OCI-LY7 (cell line): ENCODE results near the gene MAP1A. TPM values are rescaled to one million over a fixed set of nuclear protein-coding genes. Genes with fewer than 3 reads are reported as not detected.

Experiments
- BruUV-seq: library from RNA; stranded (reverse); fragments of 400-500 nt; replicated peaks from 2 replicates; lab custom pipeline; 2021; lab: Mats Ljungman, UMichigan
- CTCF ChIA-PET: fragments of 300-600 bp; sonication (Branson Sonifier 250); formaldehyde crosslinking; loops from one replicate; lab custom pipeline; 2022; ENCODE audit warnings: antibody characterized with exemption; ENCODE audit not compliant: unreplicated experiment; lab: Charles Lee
- POLR2A ChIA-PET: fragments of 300-600 bp; sonication (Branson Sonifier 250); formaldehyde crosslinking; loops from one replicate; lab custom pipeline; 2022; ENCODE audit warnings: antibody characterized with exemption; lab: Charles Lee
- DNase-seq: peaks from one replicate; pipeline ENCODE4 v3.0.0-alpha.2; 2015; ENCODE audit warnings: low spot score
- H2AFZ ChIP-seq: fragments of 200-600 bp; sonication (generic), shearing (Covaris generic); 2 replicates; pipeline ENCODE4 v1.6.1; 2014; ENCODE audit warnings: mild to moderate bottlenecking, antibody characterized with exemption, low read length, moderate library complexity
- H3K27ac ChIP-seq: fragments of 200-600 bp; sonication (generic); 2 replicates; pipeline ENCODE4 v1.5.1; 2014; ENCODE audit warnings: mixed run types, low read depth, mild to moderate bottlenecking, moderate library complexity, low read length, inconsistent platforms; ENCODE audit not compliant: poor library complexity, severe bottlenecking
- H3K36me3 ChIP-seq: fragments of 200-600 bp; sonication (generic); 2 replicates; pipeline ENCODE4 v1.6.1; 2014; ENCODE audit warnings: mild to moderate bottlenecking, antibody characterized with exemption, low read length, moderate library complexity, mixed read lengths; ENCODE audit not compliant: insufficient read depth
- H3K4me1 ChIP-seq: fragments of 200-600 bp; sonication (generic); 2 replicates; pipeline ENCODE4 v1.5.1; 2014; ENCODE audit warnings: mild to moderate bottlenecking, low read length; ENCODE audit not compliant: insufficient read depth, poor library complexity, severe bottlenecking
- H3K4me2 ChIP-seq: fragments of 200-600 bp; sonication (generic); 2 replicates; pipeline ENCODE4 v1.6.1; 2014; ENCODE audit warnings: mild to moderate bottlenecking, low read length
- H3K4me3 ChIP-seq: fragments of 200-600 bp; sonication (generic); 2 replicates; pipeline ENCODE4 v1.5.1; 2014; ENCODE audit warnings: mild to moderate bottlenecking, low read depth, low read length; ENCODE audit not compliant: poor library complexity, severe bottlenecking
- H3K79me2 ChIP-seq: fragments of 200-600 bp; sonication (generic); 2 replicates; pipeline ENCODE4 v1.6.1; 2016; ENCODE audit warnings: low read depth, mild to moderate bottlenecking, low read length, moderate library complexity, mixed read lengths; ENCODE audit not compliant: insufficient read depth
- H3K9me2 ChIP-seq: fragments of 200-600 bp; sonication (generic); 2 replicates; pipeline ENCODE4 v1.6.1; 2016; ENCODE audit warnings: mild to moderate bottlenecking, low read length, mixed read lengths; ENCODE audit not compliant: insufficient read depth
- H3K9me3 ChIP-seq: fragments of 200-600 bp; sonication (generic); 2 replicates; pipeline ENCODE4 v1.6.1; 2014; ENCODE audit warnings: mild to moderate bottlenecking, mixed run types, low read length, mixed read lengths
- H4K20me1 ChIP-seq: fragments of 200-600 bp; sonication (generic); 2 replicates; pipeline ENCODE4 v1.6.1; 2014; ENCODE audit warnings: mild to moderate bottlenecking, antibody characterized with exemption, low read length, moderate library complexity, mixed read lengths; ENCODE audit not compliant: insufficient read depth
- CTCF ChIP-seq: fragments of 200-600 bp; sonication (generic); conservative IDR thresholded peaks from 2 replicates; pipeline ENCODE4 v1.5.1; 2014; ENCODE audit warnings: mild to moderate bottlenecking, antibody characterized with exemption, low read length, moderate library complexity, mixed read lengths
- EZH2phosphoT487 ChIP-seq: fragments of 200-600 bp; sonication (generic); IDR thresholded peaks from 2 replicates; pipeline ENCODE4 v1.6.1; 2018; ENCODE audit warnings: low read depth, borderline replicate concordance, mild to moderate bottlenecking, mixed run types, antibody characterized with exemption, low read length, moderate library complexity, mixed read lengths
- intact Hi-C: fragments of 100-400 bp; cut with micrococcal nuclease; formaldehyde crosslinking; loops from one replicate; pipeline ENCODE4 v1.10.0; 2022; ENCODE audit not compliant: unreplicated experiment
- total RNA-seq, 2 experiments: library from RNA; depleted of rRNA in 1 of 2; stranded (reverse); fragments of >200 nt in 1 of 2; shearing (Covaris generic) in 1 of 2; gene quantifications; 2 replicates each; pipeline ENCODE4 v1.2.3, GENCODE V29; 2014 to 2022

The MAP1A gene
- total RNA-seq, 2 experiments from 2014 or later: 3.3 to 3.8 TPM

DNA sequence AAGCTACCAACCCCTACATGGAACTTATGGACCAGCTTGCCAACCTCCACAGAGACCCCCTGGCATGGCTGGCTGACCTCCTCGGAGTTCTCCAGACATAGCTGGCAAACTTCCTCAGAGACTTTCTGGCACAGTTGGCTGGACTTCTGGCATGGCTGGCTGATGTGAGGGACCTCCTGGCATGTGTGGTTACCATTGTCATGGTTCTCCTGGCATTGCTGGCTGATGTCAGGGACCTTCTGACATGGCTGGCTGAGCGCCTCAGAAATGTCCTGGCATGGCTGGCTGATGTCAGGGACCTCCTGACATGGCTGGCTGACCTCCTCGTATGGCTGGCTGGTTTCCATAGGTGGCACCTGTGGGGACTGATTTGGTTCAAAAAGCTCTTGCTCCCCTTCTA, 17.5 kb downstream of the MAP1A start:
- Histone ChIP-seq H4K20me1 (no peaks in the 10 kb centered on the region), H3K4me3 (no peak overlapping the region), H3K9me2 (no peaks in the 10 kb centered on the region), H3K4me2 (no peak overlapping the region), H2AFZ (no peak overlapping the region), H3K4me1 (peaks cover 3% of the 10 kb centered on the region), H3K27ac (no peak overlapping the region), H3K36me3 (peaks cover 22% of the 10 kb centered on the region), H3K9me3 (no peaks in the 10 kb centered on the region), H3K79me2 (no peaks in the 10 kb centered on the region)
- TF ChIP-seq EZH2phosphoT487: no peak
- TF ChIP-seq CTCF: no peak
- no peak for DNase-seq
- ChIA-PET POLR2A (no interaction called here), CTCF (no interaction called here)
- intact Hi-C loops: no loop called here
- no TSS peak for BruUV-seq

DNA sequence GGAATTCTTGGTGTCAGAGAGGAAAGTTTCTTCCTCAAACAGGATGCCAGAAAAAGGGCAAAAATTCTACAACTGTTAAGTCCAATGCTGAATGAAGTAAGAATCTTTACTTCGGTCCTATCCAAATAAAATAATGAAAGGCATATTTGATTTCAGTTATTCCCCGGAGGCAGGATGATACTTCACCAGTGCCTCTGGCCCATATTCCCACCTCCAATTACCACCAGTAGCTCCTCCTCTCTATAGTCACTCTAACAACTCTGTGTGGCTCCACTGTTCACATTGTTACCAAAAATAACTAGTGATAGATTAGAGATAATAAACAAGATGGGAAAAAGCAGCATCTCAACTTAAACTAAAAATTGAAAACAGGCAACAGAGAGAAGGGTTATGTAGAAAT, 20.7 kb downstream of the MAP1A start:
- ChIA-PET CTCF (no interaction called here), POLR2A (no interaction called here)
- Histone ChIP-seq H3K27ac (no peak overlapping the region), H4K20me1 (no peaks in the 10 kb centered on the region), H3K4me3 (no peak overlapping the region), H3K36me3 (peaks cover 22% of the 10 kb centered on the region), H3K4me2 (no peak overlapping the region), H3K79me2 (no peaks in the 10 kb centered on the region), H2AFZ (no peak overlapping the region), H3K9me2 (no peaks in the 10 kb centered on the region), H3K9me3 (no peaks in the 10 kb centered on the region), H3K4me1 (peaks cover 3% of the 10 kb centered on the region)
- DNase-seq: no peak
- no peak for TF ChIP-seq EZH2phosphoT487
- TF ChIP-seq CTCF: no peak
- no TSS peak for BruUV-seq
- intact Hi-C loops: loop anchor here (2.0 kb wide), 1 partner anchor 29 kb away; no protein-coding TSS in a partner anchor

- TF ChIP-seq CTCF (no peak), EZH2phosphoT487 (no peak)
- no peak overlapping the region for H3K4me2 ChIP-seq
- no peak overlapping the region for H3K27ac ChIP-seq
- H2AFZ ChIP-seq: no peak overlapping the region
- H3K9me3 ChIP-seq: no peaks in the 10 kb centered on the region
- no peak for DNase-seq
- no TSS peak for BruUV-seq
- intact Hi-C loops: no loop called here
- CTCF ChIA-PET: no interaction called here
- peaks cover 7% of the 10 kb centered on the region for H3K36me3 ChIP-seq
- H4K20me1 ChIP-seq: no peaks in the 10 kb centered on the region
- H3K4me3 ChIP-seq: no peak overlapping the region
- POLR2A ChIA-PET: interaction anchor here (0.6 kb wide), 1 partner anchor 100 kb away, joined by 3 read pairs; no protein-coding TSS in a partner anchor
- no peaks in the 10 kb centered on the region for H3K79me2 ChIP-seq
- no peaks in the 10 kb centered on the region for H3K4me1 ChIP-seq
- H3K9me2 ChIP-seq: no peaks in the 10 kb centered on the region
These were observed 24.4 kb downstream of the MAP1A start for GRCh38 chr15:43541785-43542184.
